Endothelial cell of umbilical vein (primary cell): Measurements from ENCODE around the gene CIB1. TPM values are rescaled to one million over a fixed set of nuclear protein-coding genes. Genes with fewer than 3 reads are reported as not detected.

Experiments used
- BruUV-seq: library from RNA; stranded (reverse); fragments of 400-500 nt; replicated peaks from 2 replicates; lab custom pipeline; 2021; lab: Mats Ljungman, UMichigan
- CTCF ChIA-PET: fragments of 300-600, 350-600 bp; sonication (Branson Sonifier 250); formaldehyde crosslinking; loops from one replicate; lab custom pipeline; 2021; ENCODE audit warnings: antibody characterized with exemption, inconsistent platforms; lab: Charles Lee
- POLR2A ChIA-PET: fragments of 300-600, 350-600 bp; sonication (Branson Sonifier 250); formaldehyde crosslinking; loops from one replicate; lab custom pipeline; 2021; ENCODE audit warnings: antibody characterized with exemption, inconsistent platforms; lab: Charles Lee
- DNase-seq: peaks from one replicate; pipeline ENCODE4 v3.0.0-alpha.2; 2011; ENCODE audit warnings: low read depth, low spot score
- FAIRE-seq: peaks from 2 replicates; lab custom pipeline; 2011; peaks lifted over from hg19 to GRCh38; lab: Jason Lieb, UNC
- H2AFZ ChIP-seq: 2 replicates; pipeline ENCODE4 v1.6.0; 2012; ENCODE audit warnings: low read depth, low read length, control low read depth, inconsistent platforms
- H3K27ac ChIP-seq: 2 replicates; pipeline ENCODE4 v1.5.1; 2011; ENCODE audit warnings: low read depth, mild to moderate bottlenecking, control low read depth, low read length, moderate library complexity; ENCODE audit not compliant: insufficient read depth
- H3K27me3 ChIP-seq, 2 experiments: 2 replicates each; pipeline versions ENCODE4 v1.6.0 to v1.6.1; 2011; ENCODE audit warnings: low read length in 2 of 2, mixed read lengths in 1 of 2; ENCODE audit not compliant: control insufficient read depth in 2 of 2, insufficient read depth in 2 of 2
- H3K36me3 ChIP-seq, 2 experiments: 2 replicates in 1 of 2; 3 replicates in 1 of 2; pipeline ENCODE4 v1.5.1; 2011; ENCODE audit warnings: low read length in 2 of 2, mild to moderate bottlenecking in 1 of 2, moderate library complexity in 1 of 2; ENCODE audit not compliant: control insufficient read depth in 2 of 2, insufficient read depth in 2 of 2; ENCODE audit errors: extremely low read depth in 1 of 2
- H3K4me1 ChIP-seq: 3 replicates; pipeline ENCODE4 v1.5.1; 2011; ENCODE audit warnings: mild to moderate bottlenecking, low read length; ENCODE audit not compliant: control insufficient read depth, insufficient read depth; ENCODE audit errors: extremely low read depth
- H3K4me2 ChIP-seq: 2 replicates; pipeline ENCODE4 v1.6.1; 2011; ENCODE audit warnings: low read length, control low read depth, mixed read lengths; ENCODE audit not compliant: insufficient read depth
- H3K4me3 ChIP-seq, 3 experiments: fragments of 200-600 bp in 1 of 3; sonication (generic), shearing (Covaris generic) in 1 of 3; replicated peaks in 1 of 3; 2 replicates each; pipeline ENCODE4 v1.5.1; 2011 to 2016; ENCODE audit warnings: control low read depth in 3 of 3, low read length in 3 of 3, mild to moderate bottlenecking in 2 of 3, inconsistent platforms in 1 of 3, low read depth in 1 of 3, moderate library complexity in 1 of 3; ENCODE audit not compliant: insufficient read depth in 1 of 3
- H3K79me2 ChIP-seq: 2 replicates; pipeline ENCODE4 v1.6.0; 2012; ENCODE audit warnings: low read length, inconsistent platforms; ENCODE audit not compliant: control insufficient read depth, insufficient read depth
- H3K9ac ChIP-seq: replicated peaks from 2 replicates; pipeline ENCODE3; 2011; ENCODE audit warnings: low read length, control low read depth; ENCODE audit not compliant: insufficient read depth; ENCODE audit errors: extremely low read depth
- H3K9me1 ChIP-seq: replicated peaks from 3 replicates; pipeline ENCODE4 v1.6.0; 2011; ENCODE audit warnings: mild to moderate bottlenecking, low read length; ENCODE audit not compliant: control insufficient read depth, insufficient read depth; ENCODE audit errors: extremely low read depth
- H3K9me3 ChIP-seq: replicated peaks from 2 replicates; pipeline ENCODE4 v1.5.1; 2012; ENCODE audit warnings: low read length, inconsistent platforms; ENCODE audit not compliant: control insufficient read depth, insufficient read depth
- H4K20me1 ChIP-seq: replicated peaks from 2 replicates; pipeline ENCODE3; 2011; ENCODE audit warnings: mild to moderate bottlenecking, low read length; ENCODE audit not compliant: control insufficient read depth, insufficient read depth; ENCODE audit errors: extremely low read depth
- EZH2 ChIP-seq: IDR thresholded peaks from 2 replicates; pipeline ENCODE4 v1.6.1; 2012; ENCODE audit warnings: borderline replicate concordance, low read depth, mild to moderate bottlenecking, moderate library complexity, low read length, inconsistent platforms; ENCODE audit not compliant: severe bottlenecking
- FOS ChIP-seq: IDR thresholded peaks from 2 replicates; pipeline ENCODE4 v1.6.1; 2011; ENCODE audit warnings: mild to moderate bottlenecking, low read length, moderate library complexity, borderline replicate concordance; ENCODE audit not compliant: insufficient read depth
- GATA2 ChIP-seq: IDR thresholded peaks from 2 replicates; pipeline ENCODE4 v1.7.0; 2011; ENCODE audit warnings: low read depth, mild to moderate bottlenecking, moderate library complexity, mixed read lengths, low read length; ENCODE audit not compliant: insufficient read length, insufficient read depth
- JUN ChIP-seq: IDR thresholded peaks from 2 replicates; pipeline ENCODE4 v1.6.1; 2011; ENCODE audit warnings: borderline replicate concordance, low read depth; ENCODE audit not compliant: insufficient read length, insufficient read depth
- MYC ChIP-seq: IDR thresholded peaks from one replicate; pipeline ENCODE4 v1.6.1; 2011; ENCODE audit warnings: mild to moderate bottlenecking, low read depth, low read length
- POLR2A ChIP-seq: IDR thresholded peaks from 2 replicates; pipeline ENCODE4 v1.6.1; 2012; ENCODE audit warnings: low read depth, mild to moderate bottlenecking, control low read depth, low read length
- POLR2AphosphoS5 ChIP-seq: IDR thresholded peaks from 2 replicates; pipeline ENCODE4 v1.6.1; 2012; ENCODE audit warnings: low read depth, mild to moderate bottlenecking, control low read depth, low read length, moderate library complexity; ENCODE audit not compliant: insufficient read depth
- dilution Hi-C: fragments of 300-500 bp; cut with MboI; formaldehyde crosslinking; loops from one replicate; pipeline ENCODE4 v1.15.0; 2019; ENCODE audit warnings: low sequenced_read_pairs; ENCODE audit not compliant: extremely low pct_ligation_motif_present
- intact Hi-C: fragments of 100-400 bp; cut with micrococcal nuclease; formaldehyde crosslinking; loops from one replicate; pipeline ENCODE4 v1.10.0; 2022
- polyA plus RNA-seq, 4 experiments: library from polyadenylated mRNA; depleted of rRNA in 3 of 4; stranded (reverse) in 3 of 4; unstranded in 1 of 4; fragments of >200 nt; gene quantifications; 2 replicates each; pipeline versions ENCODE4 v1.2.1 to v1.2.3, GENCODE V29; 2011 to 2012; ENCODE audit warnings: missing spikeins in 1 of 4
- total RNA-seq: library from RNA; stranded (reverse); gene quantifications from 2 replicates; pipeline ENCODE4 v1.2.3, GENCODE V29; 2021
- TF ChIP-seq, protein P1 (sequence below), 2 donors: IDR thresholded peaks; 1 replicate in 1 of 2; 2 replicates in 1 of 2; pipeline ENCODE4 v1.5.1; 2011; ENCODE audit warnings: low read length in 2 of 2, mild to moderate bottlenecking in 2 of 2, moderate library complexity in 2 of 2, control low read depth in 1 of 2, inconsistent platforms in 1 of 2, low read depth in 1 of 2; ENCODE audit not compliant: insufficient read depth in 1 of 2; ENCODE audit errors: extremely low read depth in 1 of 2
- TF ChIP-seq, protein P2 (sequence below): IDR thresholded peaks from 2 replicates; pipeline ENCODE4 v1.6.1; 2011; ENCODE audit not compliant: insufficient read depth, insufficient read length

The CIB1 gene
- total and polyA plus RNA-seq, 2 donors (not counting 3 experiments of a cell fraction or from before 2014, with no cell fraction given) = 58.3 to 105 TPM

- peaks cover 9% of the 10 kb centered on the region for H3K4me1 ChIP-seq
- no peaks in the 10 kb centered on the region for H3K79me2 ChIP-seq
- no peak for FAIRE-seq
These were observed 27.9 kb downstream of the CIB1 start for GRCh38 chr15:90205886-90206285.

More at GRCh38 chr15:90205886-90206285, 27.9 kb downstream of the CIB1 start:
- H3K9me1 ChIP-seq = no peaks in the 10 kb centered on the region
- H2AFZ ChIP-seq = no peak overlapping the region
- intact Hi-C loops (no loop called here), dilution Hi-C loops (no loop called here)
- no peaks in the 10 kb centered on the region for H3K36me3 ChIP-seq
- no peak for DNase-seq
- no peak overlapping the region for H3K27ac ChIP-seq
- no TSS peak for BruUV-seq
- no peaks in the 10 kb centered on the region for H3K9me3 ChIP-seq
- H3K4me3 ChIP-seq = no peak overlapping the region
- CTCF ChIA-PET = interaction anchor here (1.0 to 7.5 kb wide), 3 partner anchors 10 to 44 kb away, joined by 3 to 34 read pairs (median 6); no protein-coding TSS in a partner anchor
- POLR2A ChIA-PET = no interaction called here
- no peaks in the 10 kb centered on the region for H3K27me3 ChIP-seq
- TF ChIP-seq POLR2A (no peak), MYC (no peak), EZH2 (no peak), FOS (no peak), JUN (no peak), POLR2AphosphoS5 (no peak), GATA2 (no peak)
- TF ChIP-seq, protein P1, sequence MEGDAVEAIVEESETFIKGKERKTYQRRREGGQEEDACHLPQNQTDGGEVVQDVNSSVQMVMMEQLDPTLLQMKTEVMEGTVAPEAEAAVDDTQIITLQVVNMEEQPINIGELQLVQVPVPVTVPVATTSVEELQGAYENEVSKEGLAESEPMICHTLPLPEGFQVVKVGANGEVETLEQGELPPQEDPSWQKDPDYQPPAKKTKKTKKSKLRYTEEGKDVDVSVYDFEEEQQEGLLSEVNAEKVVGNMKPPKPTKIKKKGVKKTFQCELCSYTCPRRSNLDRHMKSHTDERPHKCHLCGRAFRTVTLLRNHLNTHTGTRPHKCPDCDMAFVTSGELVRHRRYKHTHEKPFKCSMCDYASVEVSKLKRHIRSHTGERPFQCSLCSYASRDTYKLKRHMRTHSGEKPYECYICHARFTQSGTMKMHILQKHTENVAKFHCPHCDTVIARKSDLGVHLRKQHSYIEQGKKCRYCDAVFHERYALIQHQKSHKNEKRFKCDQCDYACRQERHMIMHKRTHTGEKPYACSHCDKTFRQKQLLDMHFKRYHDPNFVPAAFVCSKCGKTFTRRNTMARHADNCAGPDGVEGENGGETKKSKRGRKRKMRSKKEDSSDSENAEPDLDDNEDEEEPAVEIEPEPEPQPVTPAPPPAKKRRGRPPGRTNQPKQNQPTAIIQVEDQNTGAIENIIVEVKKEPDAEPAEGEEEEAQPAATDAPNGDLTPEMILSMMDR (IDR thresholded peaks at IDR 0.05; ENCODE audit: extremely low read depth in 1 of 2, insufficient read depth in 1 of 2, low read depth in 1 of 2, low read length in 2 of 2) = no peak
- TF ChIP-seq, protein P2, sequence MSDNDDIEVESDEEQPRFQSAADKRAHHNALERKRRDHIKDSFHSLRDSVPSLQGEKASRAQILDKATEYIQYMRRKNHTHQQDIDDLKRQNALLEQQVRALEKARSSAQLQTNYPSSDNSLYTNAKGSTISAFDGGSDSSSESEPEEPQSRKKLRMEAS = no peak
- H3K4me2 ChIP-seq = no peak overlapping the region
- no peaks in the 10 kb centered on the region for H4K20me1 ChIP-seq
- no peak overlapping the region for H3K9ac ChIP-seq
